ENCODE results near the gene MICAL3.

- no peak for TF ChIP-seq RAD21 (IDR thresholded peaks at IDR 0.05; ENCODE audit: low read length)
- TF ChIP-seq, protein P1, sequence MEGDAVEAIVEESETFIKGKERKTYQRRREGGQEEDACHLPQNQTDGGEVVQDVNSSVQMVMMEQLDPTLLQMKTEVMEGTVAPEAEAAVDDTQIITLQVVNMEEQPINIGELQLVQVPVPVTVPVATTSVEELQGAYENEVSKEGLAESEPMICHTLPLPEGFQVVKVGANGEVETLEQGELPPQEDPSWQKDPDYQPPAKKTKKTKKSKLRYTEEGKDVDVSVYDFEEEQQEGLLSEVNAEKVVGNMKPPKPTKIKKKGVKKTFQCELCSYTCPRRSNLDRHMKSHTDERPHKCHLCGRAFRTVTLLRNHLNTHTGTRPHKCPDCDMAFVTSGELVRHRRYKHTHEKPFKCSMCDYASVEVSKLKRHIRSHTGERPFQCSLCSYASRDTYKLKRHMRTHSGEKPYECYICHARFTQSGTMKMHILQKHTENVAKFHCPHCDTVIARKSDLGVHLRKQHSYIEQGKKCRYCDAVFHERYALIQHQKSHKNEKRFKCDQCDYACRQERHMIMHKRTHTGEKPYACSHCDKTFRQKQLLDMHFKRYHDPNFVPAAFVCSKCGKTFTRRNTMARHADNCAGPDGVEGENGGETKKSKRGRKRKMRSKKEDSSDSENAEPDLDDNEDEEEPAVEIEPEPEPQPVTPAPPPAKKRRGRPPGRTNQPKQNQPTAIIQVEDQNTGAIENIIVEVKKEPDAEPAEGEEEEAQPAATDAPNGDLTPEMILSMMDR (IDR thresholded peaks at IDR 0.05), result no peak
Observed at GRCh38 chr22:17882162-17882561, 142.2 kb downstream of the MICAL3 start.
